Measurements from ENCODE around the gene N4BP3.
A peak's percentile ranks its signal among the peaks of the same experiment; 100 is the strongest.

Gene N4BP3

DNA sequence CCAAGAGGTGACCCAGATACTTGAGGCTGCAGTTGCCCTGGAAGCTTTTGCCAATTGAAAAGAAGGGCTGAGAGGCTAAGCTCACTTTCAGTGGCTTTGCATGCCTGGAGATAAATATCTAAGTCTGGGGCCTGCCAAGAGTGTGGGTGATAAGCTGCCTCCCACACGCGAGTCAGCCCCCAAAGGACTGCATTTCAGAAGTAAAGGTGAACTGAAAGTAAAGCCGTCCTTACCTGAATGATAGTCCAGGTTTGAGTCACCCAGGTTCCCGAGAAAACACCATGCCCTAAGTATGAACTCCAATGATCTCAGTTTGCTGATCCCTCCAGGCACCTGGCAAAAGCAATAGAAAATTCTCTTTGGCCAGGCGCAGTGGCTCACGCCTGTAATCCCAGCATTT is 22.5 kb upstream of the N4BP3 start:
- intact Hi-C loops (cut with DNase I): no loop called here
- no peak for DNase-seq

DNA sequence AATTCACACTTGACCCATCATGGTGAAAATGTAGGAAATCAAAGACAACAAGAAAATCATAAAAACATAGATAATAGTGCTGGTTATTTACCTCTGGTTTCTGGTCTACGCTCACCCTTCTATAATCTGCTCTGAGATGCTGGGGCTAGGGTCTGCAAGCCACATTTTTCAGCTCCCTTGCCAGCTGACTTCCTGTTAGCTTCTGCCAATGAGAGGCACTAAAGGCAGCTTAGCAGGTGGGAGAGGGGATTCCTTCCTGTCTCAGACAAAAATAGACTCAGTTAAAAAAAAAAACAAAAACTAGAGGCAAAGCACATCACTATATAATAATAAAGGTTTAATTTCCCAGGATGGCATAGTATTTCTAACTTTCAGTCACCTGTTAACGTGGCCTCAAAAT is 20.2 kb upstream of the N4BP3 start:
- intact Hi-C loops (cut with DNase I): no loop called here

DNA sequence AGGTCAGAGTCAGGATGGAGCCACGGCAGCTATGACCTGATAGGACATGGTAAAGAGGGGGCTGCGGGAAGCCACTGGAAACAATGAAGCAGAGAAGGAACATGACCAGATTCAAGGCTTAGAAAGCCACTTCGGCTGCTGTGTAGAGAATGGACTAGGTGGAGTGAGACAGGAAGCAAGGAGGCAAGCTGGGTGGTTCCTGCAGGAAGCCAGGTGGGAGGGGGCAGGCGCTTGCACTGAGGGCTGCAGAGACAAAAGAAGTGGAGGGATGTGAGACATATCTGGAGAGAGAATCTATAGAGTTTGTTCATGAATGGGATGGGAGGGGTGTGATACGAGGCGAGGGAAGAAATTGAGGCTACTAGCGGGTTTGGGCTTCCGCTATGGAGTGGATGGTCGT is 19.0 kb upstream of the N4BP3 start:
- DNase-seq: no peak
- intact Hi-C loops (cut with DNase I): no loop called here

More for the DNA sequence above, 20.2 kb upstream of the N4BP3 start:
- no peak for DNase-seq

DNA sequence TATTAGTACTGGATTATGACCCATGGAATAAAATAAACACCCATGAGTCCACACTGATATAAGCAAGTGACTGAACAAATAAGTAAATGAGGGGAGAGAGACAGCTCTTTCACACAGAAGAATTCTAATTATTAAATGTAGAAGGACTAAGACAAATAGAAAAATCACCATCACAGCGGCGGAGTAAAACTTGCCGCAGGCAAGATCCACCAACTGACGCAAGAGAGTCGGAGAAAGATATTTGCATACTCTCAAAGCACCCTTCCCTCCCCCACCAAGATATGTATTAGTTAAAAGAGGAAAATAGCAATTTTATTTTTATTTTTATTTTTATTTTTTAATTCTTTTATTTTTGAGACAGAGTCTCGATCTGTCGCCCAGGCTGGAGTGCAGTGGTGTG is 14.6 kb upstream of the N4BP3 start:
- intact Hi-C loops (cut with DNase I): no loop called here
- no peak for DNase-seq

DNA sequence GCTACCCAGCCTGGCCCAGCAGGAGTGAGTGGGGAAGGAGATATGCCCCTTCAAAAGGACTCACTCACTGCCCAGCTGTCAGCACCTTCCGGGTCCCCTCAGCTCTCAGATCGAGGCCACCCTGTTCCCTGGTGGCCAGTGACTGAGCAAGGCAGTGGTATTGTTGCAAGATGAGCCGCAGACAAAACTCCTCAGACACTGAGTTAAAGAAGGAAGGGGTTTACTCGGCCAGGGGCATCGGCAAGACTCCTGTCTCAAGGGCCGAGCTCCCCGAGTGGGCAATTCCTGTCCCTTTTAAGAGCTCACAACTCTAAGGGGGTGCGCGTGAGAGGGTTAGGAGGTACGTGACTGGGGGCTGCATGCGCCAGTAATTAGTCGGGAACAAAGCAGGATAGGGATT is 9.7 kb upstream of the N4BP3 start:
- intact Hi-C loops (cut with DNase I): no loop called here
- no peak for DNase-seq

DNA sequence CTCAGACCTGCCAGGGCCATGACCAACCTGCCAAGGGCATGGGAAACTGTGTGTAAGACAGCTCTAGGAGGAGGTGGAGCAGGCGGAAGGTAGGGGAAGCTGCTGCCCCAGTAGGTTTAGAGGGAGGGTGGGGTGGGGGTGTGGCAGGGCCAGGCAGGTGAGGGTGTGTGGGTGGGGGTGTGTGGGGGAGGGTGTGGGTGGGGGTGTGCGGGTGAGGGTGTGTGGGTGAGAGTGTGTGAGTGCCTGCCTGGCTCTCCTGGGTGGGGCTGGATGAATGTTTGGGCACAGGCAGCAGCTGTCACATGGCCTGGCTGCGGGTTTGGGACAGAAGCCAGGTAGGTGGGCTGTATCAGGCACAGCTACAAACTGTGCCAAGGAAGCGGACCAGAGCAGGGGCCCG is 8.8 kb upstream of the N4BP3 start:
- DNase-seq: no peak
- intact Hi-C loops (cut with DNase I): no loop called here

DNA sequence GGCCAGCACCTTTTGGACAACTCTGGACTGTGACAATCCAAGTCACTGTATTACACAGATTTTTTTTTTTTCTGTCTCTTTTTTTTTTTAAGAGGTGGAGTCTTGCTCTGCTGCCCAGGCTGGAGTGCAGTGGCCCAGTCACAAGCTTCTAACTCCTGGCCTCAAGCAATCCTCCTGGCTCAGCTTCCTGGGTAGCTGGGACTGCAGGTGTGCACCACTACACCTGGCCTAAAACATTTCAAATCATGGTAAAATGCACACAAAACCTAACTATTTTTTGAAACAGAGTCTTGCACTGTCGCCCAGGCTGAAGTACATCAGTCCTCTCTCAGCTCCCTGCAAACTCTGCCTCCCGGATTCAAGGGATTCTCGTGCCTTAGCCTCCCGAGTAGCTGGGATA is 7.2 kb upstream of the N4BP3 start:
- intact Hi-C loops (cut with DNase I): no loop called here
- DNase-seq: no peak

DNA sequence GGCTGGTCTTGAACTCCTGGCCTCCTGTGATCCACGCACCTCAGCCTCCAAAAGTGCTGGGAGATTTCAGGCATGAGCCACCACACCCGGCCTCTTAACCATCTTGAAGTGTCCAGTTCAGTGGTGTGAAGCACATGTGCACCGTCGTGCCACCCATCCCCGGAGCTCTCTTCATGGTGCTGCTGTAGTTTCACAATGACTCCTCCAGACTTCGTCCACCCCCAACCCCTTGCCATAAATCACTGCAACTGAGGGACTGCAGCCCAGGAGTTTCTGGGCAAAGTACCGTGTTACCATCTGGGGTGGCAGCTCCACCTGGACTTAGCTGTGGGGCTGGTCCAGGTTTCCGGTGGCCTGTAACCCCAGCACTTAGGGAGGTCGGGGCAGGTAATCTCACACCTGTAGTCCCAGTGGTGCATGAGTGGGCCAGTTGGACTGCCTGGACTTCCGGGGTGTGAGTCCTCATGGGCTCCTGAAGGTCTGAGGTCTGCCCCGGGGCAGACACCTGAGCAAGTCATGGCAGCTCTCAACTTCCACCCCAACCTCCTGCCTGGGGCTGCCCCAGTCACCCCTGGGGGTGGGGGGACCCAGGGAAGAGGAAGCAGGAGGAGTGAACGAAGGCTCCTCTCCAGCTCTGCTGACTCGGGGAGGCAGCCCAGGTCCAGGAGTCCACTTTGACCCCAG is 6.6 kb upstream of the N4BP3 start:
- intact Hi-C loops (cut with DNase I): no loop called here

DNA sequence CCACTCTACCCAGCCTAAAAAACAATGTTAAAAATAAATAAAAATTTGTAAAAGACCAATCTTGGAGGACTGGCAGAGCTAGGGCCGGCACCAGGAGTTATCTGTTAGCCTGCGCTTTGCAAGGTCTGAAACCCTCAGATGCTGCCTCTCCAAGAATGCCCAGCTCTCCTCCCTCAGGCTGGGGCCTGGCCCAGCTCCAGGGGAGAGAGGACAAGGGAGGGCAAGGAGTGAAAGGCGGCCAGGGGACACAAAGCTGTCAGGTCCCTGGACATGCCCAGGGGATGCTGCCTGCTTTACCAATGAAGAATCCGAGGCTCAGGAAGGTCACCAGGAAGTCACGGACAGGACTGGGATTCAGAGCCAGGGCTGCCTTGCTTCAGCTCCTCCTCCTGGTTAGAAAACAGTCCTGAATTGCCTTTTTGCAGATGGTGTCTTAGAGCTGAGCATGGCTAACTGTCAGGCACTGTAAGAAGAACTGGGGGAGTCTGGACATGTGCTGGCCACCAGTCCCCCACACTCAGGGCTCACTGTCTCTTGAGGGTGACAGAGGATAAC is 5.5 kb upstream of the N4BP3 start:
- DNase-seq: no peak
- intact Hi-C loops (cut with DNase I): no loop called here

More for the DNA sequence above, 6.6 kb upstream of the N4BP3 start:
- DNase-seq: no peak

DNA sequence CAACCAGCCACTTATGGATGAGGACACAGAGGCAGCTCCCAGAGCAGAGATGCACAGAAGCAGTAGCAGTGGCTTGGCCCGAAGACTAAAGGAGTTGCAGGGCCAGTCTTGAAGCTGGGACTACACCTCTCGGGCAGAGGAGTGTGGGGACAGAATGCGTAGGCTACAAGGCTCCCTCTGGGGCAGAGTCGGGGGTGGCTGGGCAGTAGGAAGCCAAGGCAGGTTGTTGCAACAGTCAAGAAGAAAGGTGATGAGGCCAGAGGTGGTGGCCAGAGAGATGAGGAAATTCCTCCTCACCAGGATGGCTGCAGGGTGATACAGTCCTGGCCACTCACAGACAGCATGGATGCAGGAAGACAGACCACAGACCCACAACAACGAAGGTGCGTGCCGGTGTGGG is 4.9 kb upstream of the N4BP3 start:
- intact Hi-C loops (cut with DNase I): no loop called here
- DNase-seq: no peak

DNA sequence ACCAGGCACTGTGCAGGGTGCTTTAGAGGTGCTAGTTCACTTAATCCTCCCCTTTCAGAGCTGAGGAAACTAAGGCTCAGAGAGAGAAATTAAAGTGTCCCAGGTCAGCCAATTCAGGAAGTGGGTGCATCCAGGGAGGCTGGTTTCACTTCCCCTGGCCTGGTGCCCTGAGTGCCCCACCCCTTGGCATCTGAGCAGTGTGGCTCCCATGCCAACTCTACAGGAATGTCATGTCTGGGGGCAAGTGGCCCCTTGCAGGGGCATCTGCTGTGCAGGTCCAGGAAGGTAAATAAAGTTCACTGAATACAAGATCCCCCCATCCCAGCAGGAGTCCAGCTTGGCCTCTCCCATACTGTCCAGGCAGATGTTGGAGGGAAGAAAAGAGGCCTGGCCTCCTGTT is 4.4 kb upstream of the N4BP3 start:
- intact Hi-C loops (cut with DNase I): no loop called here
- no peak for DNase-seq

DNA sequence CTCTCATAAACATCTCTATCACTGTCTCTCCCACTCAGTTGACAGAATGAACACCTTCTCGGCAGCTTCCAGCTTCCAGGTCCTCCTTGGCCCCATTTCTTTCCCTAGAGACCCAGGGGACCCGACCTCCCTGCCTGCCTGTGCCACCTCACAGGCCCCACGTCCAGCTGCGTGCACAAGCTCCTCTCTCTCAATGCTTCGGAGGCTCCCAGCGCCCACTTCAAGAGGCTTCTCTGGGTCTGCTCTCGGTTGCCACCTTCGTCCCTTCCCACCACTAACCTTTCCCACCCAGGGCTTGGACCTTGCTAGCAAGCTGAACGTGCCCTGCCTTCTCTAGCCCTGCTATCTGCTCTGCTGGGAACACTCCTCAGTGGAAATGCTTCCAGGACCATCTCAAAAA is 2.8 kb upstream of the N4BP3 start:
- intact Hi-C loops (cut with DNase I): no loop called here
- DNase-seq: no peak

DNA sequence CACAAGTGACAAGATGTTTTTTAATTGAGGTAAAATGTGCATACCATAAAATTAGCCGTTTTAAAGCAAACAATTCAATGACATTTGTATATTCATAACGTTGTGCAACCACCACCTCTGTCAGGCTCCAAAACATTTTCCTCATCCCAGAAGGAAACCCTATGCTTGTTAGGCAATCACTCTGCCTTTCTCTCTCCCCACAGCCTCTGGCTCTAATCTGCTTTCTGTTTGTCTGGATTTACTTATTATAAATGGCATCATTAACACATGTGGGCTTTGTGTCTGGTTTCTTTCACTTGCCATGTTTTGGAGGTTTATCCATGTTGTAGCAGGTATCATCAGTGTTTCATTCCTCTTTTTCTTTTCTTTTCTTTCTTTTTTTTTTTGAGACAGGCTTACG is 1.4 kb upstream of the N4BP3 start:
- intact Hi-C loops (cut with DNase I): no loop called here
- no peak for DNase-seq

DNA sequence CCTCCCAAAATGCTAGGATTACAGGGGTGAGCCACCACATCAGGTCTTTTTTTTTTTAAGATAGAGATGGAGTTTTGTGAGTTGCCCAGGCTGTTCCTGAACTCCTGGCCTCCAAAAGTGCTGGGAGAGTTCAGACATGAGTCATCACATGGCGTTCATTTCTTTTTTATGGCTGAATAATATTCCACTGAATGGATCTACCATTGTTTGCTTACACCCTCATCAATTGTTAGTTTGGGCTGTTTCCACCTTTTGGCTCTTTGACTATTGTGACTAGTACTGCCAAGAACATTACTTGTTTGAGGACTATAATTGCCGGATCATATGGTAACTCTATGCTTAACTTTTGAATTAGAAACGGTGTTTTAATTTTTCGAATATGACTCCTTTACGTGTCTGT is 787 bp upstream of the N4BP3 start:
- intact Hi-C loops (cut with DNase I): no loop called here
- DNase-seq: no peak

DNA sequence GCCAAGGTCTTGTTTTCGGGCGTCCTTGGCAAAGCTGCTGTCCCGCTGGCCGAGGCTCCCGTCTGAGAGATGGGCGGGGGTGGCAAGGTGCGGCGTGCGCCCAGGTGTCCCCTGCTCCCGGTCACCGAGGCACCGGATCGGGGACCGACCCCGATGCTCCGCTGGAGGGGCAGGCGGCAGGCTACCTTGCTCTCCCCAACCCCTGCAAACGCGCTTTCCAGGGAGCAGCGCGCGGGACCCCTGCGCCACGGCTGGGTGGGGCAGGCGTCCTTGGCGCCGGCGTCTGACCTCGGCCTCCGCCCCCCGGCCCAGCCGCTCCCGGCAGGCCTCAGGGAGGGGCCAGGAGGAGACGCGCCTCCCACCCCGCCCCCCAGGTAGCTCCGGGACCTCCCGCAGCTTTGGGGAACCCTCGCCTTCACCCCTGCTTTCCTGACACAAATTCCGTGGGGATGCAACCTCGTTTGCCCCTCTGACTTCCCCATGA is 551 bp downstream of the N4BP3 start:
- intact Hi-C loops (cut with DNase I): no loop called here
- DNase-seq: no peak

DNA sequence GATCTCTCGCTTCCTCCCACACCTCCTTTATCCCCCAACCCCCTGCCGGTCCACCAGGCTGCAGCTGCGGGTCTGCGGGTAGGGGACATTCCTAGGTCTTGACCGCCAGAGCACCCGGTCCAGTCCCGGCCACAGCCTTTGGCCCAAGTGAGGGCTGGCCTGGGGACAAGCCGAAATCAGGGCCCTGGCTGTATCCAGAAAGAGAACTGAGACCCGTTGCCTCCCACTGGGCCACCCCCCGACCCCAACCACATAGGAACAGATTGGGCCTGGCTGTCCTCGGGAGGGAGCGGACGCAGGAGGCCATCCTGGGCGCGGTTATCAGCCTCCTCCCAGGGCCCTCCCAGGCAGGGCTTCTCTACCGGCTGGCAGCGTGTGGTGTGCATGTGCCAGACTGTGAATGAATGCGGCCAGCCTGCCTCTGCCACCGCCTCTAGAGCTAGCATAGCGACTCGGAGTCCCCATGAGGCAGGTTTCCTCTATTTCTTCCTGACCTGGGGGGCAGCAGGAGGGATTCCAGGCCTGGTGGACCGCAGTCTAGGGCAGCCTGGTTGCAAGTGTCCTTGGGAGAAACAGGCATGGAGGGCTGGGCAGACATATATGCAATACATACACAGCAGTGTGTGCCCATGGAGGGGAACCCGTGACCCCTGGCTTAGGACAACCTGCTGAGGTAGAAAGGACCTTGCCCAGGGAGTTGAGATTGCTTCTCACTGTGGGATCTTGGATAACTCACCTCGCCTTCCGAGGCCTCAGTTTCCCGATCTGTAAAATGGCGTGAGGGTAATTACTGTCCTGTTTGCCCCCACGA is 1.2 kb downstream of the N4BP3 start:
- peak in 2 of 42 donors; percentile 18 to 21 for DNase-seq
- intact Hi-C loops (cut with DNase I): no loop called here

DNA sequence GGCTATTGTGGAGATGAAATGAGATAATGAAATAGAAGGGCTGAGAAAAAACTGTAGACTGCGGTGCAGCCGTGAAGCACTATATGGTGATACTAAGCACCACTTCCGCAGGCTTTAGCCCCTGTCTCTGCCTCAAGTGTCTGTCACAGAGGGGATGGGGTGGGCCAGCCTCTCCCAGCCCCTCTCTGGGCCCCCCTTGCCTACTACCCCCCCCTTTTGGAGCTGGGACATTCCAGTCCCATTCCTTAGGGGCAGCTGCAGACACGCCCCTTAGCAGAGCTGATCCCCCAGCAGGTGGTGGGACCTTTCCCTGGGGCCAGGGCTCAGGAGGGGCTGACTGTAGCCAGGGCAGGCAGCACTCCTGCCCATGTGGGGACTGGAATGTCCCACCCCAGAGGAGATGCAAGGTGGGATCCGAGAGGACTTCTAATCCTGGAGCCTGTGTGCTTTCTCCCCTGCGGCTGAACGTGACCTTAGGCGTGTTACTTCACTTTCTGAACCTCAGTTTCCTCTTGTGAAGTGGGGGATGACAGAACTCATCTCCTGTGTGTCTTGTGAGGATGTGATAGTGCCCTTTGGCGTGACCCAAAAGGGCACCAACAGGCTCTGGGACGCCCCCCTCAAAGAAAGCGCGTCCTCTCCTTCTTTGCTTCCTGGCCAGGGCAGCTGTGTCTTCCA is 1.9 kb downstream of the N4BP3 start:
- intact Hi-C loops (cut with DNase I): no loop called here
- DNase-seq: no peak

DNA sequence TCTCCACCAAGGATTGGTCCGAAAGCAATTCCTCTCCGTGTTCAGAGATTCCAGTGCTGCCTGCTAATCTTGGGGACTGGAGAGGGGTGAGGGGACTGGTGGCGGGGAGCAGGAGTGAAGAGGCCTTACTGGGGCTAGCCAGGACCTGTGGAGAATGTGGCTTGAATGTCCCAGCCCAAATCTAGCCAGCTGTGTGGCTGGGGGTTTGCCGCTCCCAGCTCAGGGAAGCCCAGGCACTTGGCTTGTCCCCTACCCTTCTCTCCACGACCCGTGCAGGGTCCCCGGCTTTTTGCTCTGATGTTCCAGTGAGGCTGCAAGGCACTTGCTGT is 2.4 kb downstream of the N4BP3 start:
- intact Hi-C loops (cut with DNase I): no loop called here
- DNase-seq: no peak

DNA sequence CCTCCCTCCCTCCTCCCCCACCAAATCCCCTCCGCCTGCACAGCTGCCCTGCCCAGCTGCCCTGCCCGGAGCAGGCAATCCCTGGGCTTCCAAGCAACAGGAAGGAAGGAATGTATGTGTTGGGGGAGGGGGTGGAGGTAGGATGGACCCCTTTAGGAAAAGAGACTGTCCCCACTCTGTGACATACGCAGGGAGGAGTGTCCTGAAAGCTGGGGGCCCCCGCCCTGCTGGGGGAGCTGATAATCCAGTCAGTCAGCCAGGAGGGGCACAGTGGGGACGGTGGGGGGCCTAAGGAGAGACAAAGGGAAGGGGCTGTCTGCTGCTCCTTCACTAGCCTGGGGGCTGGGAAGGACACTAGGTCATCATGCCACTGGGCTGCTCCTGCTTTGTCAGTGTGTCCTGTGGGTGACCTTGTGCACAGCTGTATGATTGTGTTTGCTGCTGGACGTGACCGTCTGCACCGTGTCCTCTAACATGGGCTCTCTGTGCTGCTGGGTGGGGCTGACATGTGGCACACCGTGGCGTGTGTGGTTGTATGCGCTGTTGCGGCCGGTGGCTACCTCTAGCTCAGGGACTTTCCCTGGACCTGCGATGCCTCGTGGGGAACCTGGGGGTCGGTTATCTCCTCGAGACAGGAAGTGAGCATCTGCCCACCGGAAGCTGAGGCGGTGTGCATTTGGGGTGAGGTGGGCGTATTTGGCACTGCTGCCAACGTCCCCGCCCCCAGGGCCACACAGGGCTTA is 3.0 kb downstream of the N4BP3 start:
- DNase-seq: no peak
- intact Hi-C loops (cut with DNase I): no loop called here
